ENCODE data around the gene CD59. TPM values are rescaled to one million over a fixed set of nuclear protein-coding genes. Genes with fewer than 3 reads are reported as not detected.

CD59 gene
- total and polyA plus RNA-seq, 10 of the 15 experiments (the other 5 are each of a cell fraction or from before 2014, with no cell fraction given): 55.5 to 256 (median 181) TPM

- no peak for DNase-seq (ENCODE audit: low read depth, low spot score)
- TF ChIP-seq MAX (IDR thresholded peaks at IDR 0.05; ENCODE audit: low read depth, low read length): no peak
- no peak for TF ChIP-seq RELA (IDR thresholded peaks at IDR 0.05; ENCODE audit: borderline replicate concordance, partially characterized antibody)
- TF ChIP-seq ZSCAN29 (IDR thresholded peaks at IDR 0.05): no peak
- no peak for TF ChIP-seq ASH2L (IDR thresholded peaks at IDR 0.05; ENCODE audit: borderline replicate concordance, low read depth)
- no peak for TF ChIP-seq TCF12 (IDR thresholded peaks at IDR 0.05; ENCODE audit: low read depth, low read length)
- no peak for TF ChIP-seq RAD51 (IDR thresholded peaks at IDR 0.05)
- no peak for TF ChIP-seq IRF4 (IDR thresholded peaks at IDR 0.05; ENCODE audit: low read depth, low read length)
- TF ChIP-seq EP300 (IDR thresholded peaks at IDR 0.05; ENCODE audit: borderline replicate concordance in 1 of 2, control insufficient read depth in 1 of 2, low read depth in 2 of 2, low read length in 2 of 2): no peak
- no peak for TF ChIP-seq IRF3 (IDR thresholded peaks at IDR 0.05)
- TF ChIP-seq ZNF274 (IDR thresholded peaks at IDR 0.05; ENCODE audit: insufficient read depth, insufficient read length): no peak
- TF ChIP-seq MTA2 (IDR thresholded peaks at IDR 0.05; ENCODE audit: low read depth): no peak
- no peak for TF ChIP-seq HDAC2 (IDR thresholded peaks at IDR 0.05)
- no peak for TF ChIP-seq CEBPB (IDR thresholded peaks at IDR 0.05; ENCODE audit: borderline replicate concordance in 1 of 2, low read depth in 2 of 2, low read length in 2 of 2)
- H3K27ac ChIP-seq (ENCODE audit: control insufficient read depth, insufficient read depth): no peak overlapping the region
- H3K27me3 ChIP-seq (replicated peaks in 1 of 2; ENCODE audit: control insufficient read depth in 2 of 2, insufficient read depth in 2 of 2, low read length in 1 of 2): no peaks in the 10 kb centered on the region
- intact Hi-C loops (cut with micrococcal nuclease; ENCODE audit: unreplicated experiment) (loop anchor here (5.0 kb wide), 1 partner anchor 36 kb away; the partner anchor contains the start of gene CD59), in situ Hi-C loops (cut with MboI) (no loop called here)
- H2AFZ ChIP-seq (ENCODE audit: control insufficient read depth, low read depth, low read length): peak overlapping the region; percentile 88
- CTCF ChIA-PET: interaction anchor here (0.8 to 2.9 kb wide), 6 partner anchors 14 to 347 kb away, joined by 3 to 21 read pairs (median 4); no protein-coding TSS in a partner anchor
- H3K9ac ChIP-seq (ENCODE audit: control insufficient read depth, insufficient read depth, low read length): peak overlapping the region; percentile 2; the same call in 1 of the 2 replicates
- no peak for FAIRE-seq
- SMC1A ChIA-PET (ENCODE audit: uncharacterized antibody, unreplicated experiment): interaction anchor here (0.6 to 1.7 kb wide), 14 partner anchors 7 to 426 kb away, joined by 3 to 6 read pairs (median 3); no protein-coding TSS in a partner anchor
- ATAC-seq: no peak
- POLR2A ChIA-PET: interaction anchor here (0.9 to 2.0 kb wide), 4 partner anchors 23 to 37 kb away, joined by 3 to 6 read pairs (median 3); no protein-coding TSS in a partner anchor
- no TSS peak for BruUV-seq (replicated peaks)
- H3K4me2 ChIP-seq (ENCODE audit: control insufficient read depth, insufficient read depth): peak overlapping the region; percentile 96
- no peaks in the 10 kb centered on the region for H4K20me1 ChIP-seq (ENCODE audit: control insufficient read depth, insufficient read depth)
- H3K36me3 ChIP-seq (ENCODE audit: control insufficient read depth in 2 of 2, insufficient read depth in 2 of 2, low read length in 1 of 2): peaks cover 0 to 3% of the 10 kb centered on the region in 2 experiments; a peak in 1 of 4 replicates
- 56% methylated on average over 7 of the region's 7 CpGs for WGBS (ENCODE audit: insufficient coverage, insufficient replicate concordance, low lambda C conversion rate, missing lambda C conversion rate)
- H3K79me2 ChIP-seq (ENCODE audit: control insufficient read depth, insufficient read depth, low read length): no peaks in the 10 kb centered on the region
- peaks cover 5% of the 10 kb centered on the region; the same call in 1 of the 2 replicates for H3K4me1 ChIP-seq (ENCODE audit: control insufficient read depth, insufficient read depth, low read length)
- RAD21 ChIA-PET (ENCODE audit: unreplicated experiment): interaction anchor here (1.1 to 3.2 kb wide), 3 partner anchors 14 to 41 kb away, joined by 4 to 17 read pairs (median 4); no protein-coding TSS in a partner anchor
- no peaks in the 10 kb centered on the region for H3K9me3 ChIP-seq (replicated peaks; ENCODE audit: control insufficient read depth, insufficient read depth, low read length)
- H3K4me3 ChIP-seq: peak overlapping the region; percentile 71
Measured at GRCh38 chr11:33701302-33702230, 34.7 kb downstream of the CD59 start.
